ENCODE data around the gene PNPLA3. TPM values are rescaled to one million over a fixed set of nuclear protein-coding genes. Genes with fewer than 3 reads are reported as not detected.

PNPLA3 gene
- total and polyA plus RNA-seq, 2 donors: 0.19 to 0.37 TPM

DNA sequence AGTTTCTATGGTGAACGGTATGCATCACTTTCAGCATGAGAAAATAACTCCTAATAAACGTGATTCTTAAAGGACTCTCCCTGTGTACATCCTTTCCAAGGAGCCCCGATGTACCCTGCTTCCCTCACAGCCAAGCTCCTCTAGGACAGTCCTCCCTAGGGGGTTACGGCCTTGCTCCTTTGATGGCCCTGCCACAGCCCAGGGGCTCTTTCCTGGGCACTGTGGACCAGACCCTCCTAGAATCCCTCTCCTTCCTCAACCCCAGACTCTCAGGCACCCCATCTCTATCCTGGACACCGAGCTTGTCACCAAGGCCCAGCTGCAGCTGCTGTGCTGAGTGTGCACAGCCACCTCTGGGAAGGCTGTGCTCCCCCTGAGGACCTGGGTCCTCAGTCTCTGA, 27.8 kb downstream of the PNPLA3 start:
- no peak overlapping the region for H3K4me3 ChIP-seq (ENCODE audit: low read depth, low read length)
- H3K4me1 ChIP-seq (ENCODE audit: insufficient read depth): peaks cover 3% of the 10 kb centered on the region
- H3K27ac ChIP-seq (ENCODE audit: low read depth): no peak overlapping the region
- WGBS: 85% methylated on average over 5 of the region's 5 CpGs
- no peaks in the 10 kb centered on the region for H3K36me3 ChIP-seq (ENCODE audit: insufficient read depth)
- no peak for DNase-seq (ENCODE audit: extremely low spot score)

- 56% methylated on average over 7 of the region's 7 CpGs for WGBS
- Histone ChIP-seq H3K27ac (ENCODE audit: low read depth) (no peak overlapping the region), H3K4me3 (ENCODE audit: low read depth, low read length) (no peak overlapping the region), H3K36me3 (ENCODE audit: insufficient read depth) (no peaks in the 10 kb centered on the region), H3K4me1 (ENCODE audit: insufficient read depth) (peaks cover 4% of the 10 kb centered on the region)
- no peak for DNase-seq (ENCODE audit: extremely low spot score)
These were observed 28.4 kb downstream of the PNPLA3 start for GRCh38 chr22:43951966-43952365.

DNA sequence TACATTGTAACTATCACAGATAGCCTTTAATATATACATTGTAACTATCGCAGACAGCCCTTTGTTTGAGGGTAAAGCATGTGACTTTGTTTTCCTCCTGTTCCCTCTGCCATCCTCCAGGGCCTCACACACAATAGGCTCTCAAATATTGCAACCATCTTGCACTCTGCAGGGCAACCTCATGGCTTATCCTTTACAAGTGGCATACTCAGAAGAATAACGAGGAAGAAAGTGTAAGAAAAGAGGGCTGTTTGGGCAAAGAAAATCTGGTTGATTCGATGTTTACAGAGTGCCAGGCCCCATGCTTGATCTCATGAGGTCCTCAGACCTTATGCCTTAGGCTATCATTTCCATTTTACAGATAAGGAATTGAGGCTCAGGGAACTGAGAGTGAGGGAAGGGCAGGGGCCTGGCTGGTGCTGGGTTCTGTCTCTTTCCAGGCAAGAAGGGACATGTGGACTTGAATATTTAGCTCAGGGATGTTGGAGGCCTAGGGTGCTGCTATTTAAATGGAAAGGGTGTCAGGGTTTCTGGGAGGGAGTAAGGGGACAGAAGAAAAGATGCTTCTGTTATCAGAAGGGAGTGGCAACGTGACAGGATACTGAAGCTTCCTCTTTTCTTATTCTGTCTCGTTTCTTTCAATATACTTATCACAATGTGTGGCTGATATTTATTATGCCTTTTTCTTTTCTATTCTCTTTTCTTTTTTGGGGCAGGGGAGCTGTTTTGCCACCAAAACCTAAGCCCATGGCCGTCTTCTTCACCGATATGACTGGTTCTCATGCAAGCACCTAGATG, 30.6 kb downstream of the PNPLA3 start:
- peaks cover 4% of the 10 kb centered on the region for H3K4me1 ChIP-seq (ENCODE audit: insufficient read depth)
- no peak overlapping the region for H3K27ac ChIP-seq (ENCODE audit: low read depth)
- WGBS: 36% methylated on average over 7 of the region's 7 CpGs
- no peak for DNase-seq (ENCODE audit: extremely low spot score)
- no peaks in the 10 kb centered on the region for H3K36me3 ChIP-seq (ENCODE audit: insufficient read depth)
- peak overlapping the region; percentile 82 for H3K4me3 ChIP-seq (ENCODE audit: low read depth, low read length)

DNA sequence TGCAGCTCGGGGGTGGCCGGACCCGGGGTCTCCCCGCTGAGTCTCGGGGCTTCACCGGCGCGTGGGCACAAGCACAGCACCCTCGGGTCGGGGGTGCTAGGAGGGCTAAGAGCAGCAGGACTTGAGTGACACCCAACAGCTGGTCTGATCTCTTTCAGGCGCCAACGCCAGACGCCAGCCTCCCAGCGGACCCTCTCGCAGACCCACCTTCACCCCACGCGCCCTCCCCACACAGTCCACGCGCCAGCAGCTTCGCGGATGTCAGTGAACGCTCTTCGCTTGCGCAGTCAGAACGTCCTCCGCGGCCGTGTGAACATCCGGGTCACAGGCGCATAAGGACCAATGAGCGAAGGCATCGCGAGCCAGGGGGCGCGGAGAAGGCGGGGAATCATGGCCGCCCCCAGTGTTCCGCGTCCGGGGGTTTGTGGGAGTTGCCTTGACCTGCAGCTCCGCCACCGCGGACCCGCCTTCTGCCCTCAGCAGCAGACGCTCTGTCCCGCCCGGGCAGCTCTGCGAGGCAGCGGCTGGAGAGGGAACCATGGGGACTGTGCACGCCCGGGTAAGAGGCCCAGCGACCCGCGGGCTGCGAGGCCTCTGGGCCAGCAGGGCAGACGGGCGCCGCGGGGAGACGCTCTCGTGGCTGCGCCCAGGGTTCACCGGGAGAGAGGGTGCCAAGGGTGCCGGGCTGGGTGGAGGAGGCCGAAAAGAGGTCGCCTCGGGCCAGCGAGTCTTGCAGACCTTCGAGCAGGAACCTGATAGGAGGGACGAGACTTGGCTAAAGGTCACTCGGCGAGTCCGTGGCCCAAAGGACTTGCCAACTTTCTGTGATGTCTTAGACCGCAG, 31.7 kb downstream of the PNPLA3 start, which contains the start of gene SAMM50:
TSS of gene SAMM50 (plus strand) at position 403 of the 843 bp plus-strand sequence. CDS start at position 539, 136 bp downstream.
- H3K4me1 ChIP-seq (ENCODE audit: insufficient read depth): peaks cover 4% of the 10 kb centered on the region
- peak within 1 kb of the TSS; percentile 77 for H3K27ac ChIP-seq (ENCODE audit: low read depth)
- H3K4me3 ChIP-seq (ENCODE audit: low read depth, low read length): peak within 1 kb of the TSS; percentile 82
- H3K36me3 ChIP-seq (ENCODE audit: insufficient read depth): no peaks in the 10 kb centered on the region
- under 1% methylated on average over 74 of the region's 74 CpGs for WGBS
- DNase-seq (ENCODE audit: extremely low spot score): peak; percentile 80

DNA sequence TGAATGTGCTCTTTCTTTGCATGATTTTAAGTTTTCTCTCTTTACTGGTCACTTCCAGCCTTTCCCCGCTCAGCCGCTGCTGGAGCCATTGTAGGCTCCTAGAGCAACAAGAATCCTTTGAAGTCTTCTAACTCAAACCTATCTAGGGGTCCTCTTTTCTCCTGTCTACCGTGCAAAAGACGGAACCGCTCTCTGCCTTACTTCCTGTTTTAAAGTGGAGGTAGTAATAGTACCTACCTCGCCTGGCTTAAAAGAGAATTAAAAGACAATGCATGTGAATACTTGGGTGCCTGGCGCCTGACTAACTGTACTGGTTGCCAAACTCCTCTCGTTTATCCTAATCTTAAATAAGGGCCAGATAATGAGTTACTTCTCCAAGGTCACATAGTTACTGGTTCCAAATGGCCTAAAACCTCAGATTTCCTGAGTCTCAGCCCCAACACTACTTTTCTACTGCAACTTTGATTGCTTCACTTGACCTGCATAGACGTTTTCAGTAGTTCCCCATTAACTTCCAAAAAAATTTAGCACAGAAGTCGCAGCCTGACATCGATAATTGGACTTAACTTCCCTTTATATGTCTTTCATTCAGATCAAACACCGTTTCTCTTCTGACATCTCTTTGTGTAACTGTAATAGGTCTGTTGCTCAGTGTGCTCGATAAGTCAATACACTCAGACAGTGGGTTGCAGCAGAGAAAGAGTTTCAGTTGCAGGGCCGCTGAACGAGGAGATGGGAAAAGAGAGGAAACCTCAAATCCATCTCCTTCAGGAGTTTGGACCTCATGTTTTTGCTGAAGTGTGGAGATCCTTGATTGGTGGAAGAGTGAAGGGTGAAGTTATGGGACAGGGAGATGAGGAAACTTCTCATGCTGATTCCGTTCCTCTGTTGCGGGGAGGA, 32.5 kb downstream of the PNPLA3 start:
- Histone ChIP-seq H3K4me1 (ENCODE audit: insufficient read depth) (peaks cover 4% of the 10 kb centered on the region), H3K27ac (ENCODE audit: low read depth) (no peak overlapping the region), H3K4me3 (ENCODE audit: low read depth, low read length) (peak overlapping the region; percentile 82), H3K36me3 (ENCODE audit: insufficient read depth) (no peaks in the 10 kb centered on the region)
- 39% methylated on average over 17 of the region's 17 CpGs for WGBS
- DNase-seq (ENCODE audit: extremely low spot score): no peak

DNA sequence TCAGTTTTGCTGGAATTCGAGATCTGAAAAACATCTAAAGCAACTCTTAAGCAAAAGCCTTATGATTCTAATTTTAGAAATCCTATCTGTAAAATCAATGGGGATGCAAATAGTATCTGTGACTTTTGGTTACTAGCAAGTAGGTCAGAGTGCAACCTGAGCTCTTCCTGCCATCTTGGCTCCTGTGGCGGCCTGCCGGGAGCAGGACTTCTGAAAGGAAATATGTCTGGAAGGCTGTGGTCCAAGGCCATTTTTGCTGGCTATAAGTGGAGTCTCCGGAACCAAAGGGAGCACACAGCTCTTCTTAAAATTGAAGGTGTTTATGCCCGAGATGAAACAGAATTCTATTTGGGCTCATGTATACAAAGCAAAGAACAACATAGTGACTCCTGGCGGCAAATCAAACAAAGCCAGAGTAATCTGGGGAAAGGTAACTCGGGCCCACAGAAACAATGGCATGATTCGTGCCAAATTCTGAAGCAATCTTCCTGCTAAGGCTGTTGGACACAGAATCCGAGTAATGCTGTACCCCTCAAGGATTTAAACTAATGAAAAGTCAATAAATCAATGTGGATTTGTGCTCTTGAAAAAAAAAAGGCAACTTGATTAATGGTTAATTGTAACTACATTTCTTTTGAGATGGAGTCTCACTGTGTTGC, 33.3 kb downstream of the PNPLA3 start:
- Histone ChIP-seq H3K4me1 (ENCODE audit: insufficient read depth) (peaks cover 4% of the 10 kb centered on the region), H3K4me3 (ENCODE audit: low read depth, low read length) (no peak overlapping the region), H3K27ac (ENCODE audit: low read depth) (no peak overlapping the region), H3K36me3 (ENCODE audit: insufficient read depth) (no peaks in the 10 kb centered on the region)
- WGBS: 73% methylated on average over 9 of the region's 9 CpGs
- no peak for DNase-seq (ENCODE audit: extremely low spot score)

DNA sequence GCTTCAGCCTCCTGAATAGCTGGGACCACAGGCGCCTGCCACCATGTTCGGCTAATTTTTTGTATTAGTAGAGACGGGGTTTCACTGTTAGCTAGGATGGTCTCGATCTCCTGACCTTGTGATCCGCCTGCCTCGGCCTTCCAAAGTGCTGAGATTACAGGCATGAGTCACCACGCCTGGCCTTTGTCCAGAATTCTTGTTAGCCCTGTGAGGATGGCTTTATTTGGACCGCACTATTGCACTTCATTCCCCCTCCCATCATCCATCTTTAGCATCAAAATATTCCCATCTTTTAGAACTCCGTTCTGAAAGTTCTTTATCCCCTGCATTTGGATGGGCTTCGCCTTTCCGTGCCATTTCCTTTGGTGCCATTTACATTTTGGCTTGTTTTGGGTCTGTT, 34.3 kb downstream of the PNPLA3 start:
- H3K27ac ChIP-seq (ENCODE audit: low read depth): no peak overlapping the region
- no peak for DNase-seq (ENCODE audit: extremely low spot score)
- H3K4me1 ChIP-seq (ENCODE audit: insufficient read depth): peaks cover 4% of the 10 kb centered on the region
- H3K36me3 ChIP-seq (ENCODE audit: insufficient read depth): no peaks in the 10 kb centered on the region
- WGBS: 72% methylated on average over 11 of the region's 11 CpGs
- no peak overlapping the region for H3K4me3 ChIP-seq (ENCODE audit: low read depth, low read length)

- no peak for DNase-seq (ENCODE audit: extremely low spot score)
- Histone ChIP-seq H3K4me1 (ENCODE audit: insufficient read depth) (no peaks in the 10 kb centered on the region), H3K4me3 (ENCODE audit: low read depth, low read length) (no peak overlapping the region), H3K27ac (ENCODE audit: low read depth) (no peak overlapping the region), H3K36me3 (ENCODE audit: insufficient read depth) (peaks cover 2% of the 10 kb centered on the region)
- 97% methylated on average over 10 of the region's 10 CpGs for WGBS
These were observed 40.8 kb downstream of the PNPLA3 start for GRCh38 chr22:43964314-43964857.

GRCh38 chr22:43967069-43967468, 43.5 kb downstream of the PNPLA3 start:
- Histone ChIP-seq H3K36me3 (ENCODE audit: insufficient read depth) (peaks cover 2% of the 10 kb centered on the region), H3K4me3 (ENCODE audit: low read depth, low read length) (no peak overlapping the region), H3K27ac (ENCODE audit: low read depth) (no peak overlapping the region), H3K4me1 (ENCODE audit: insufficient read depth) (no peaks in the 10 kb centered on the region)
- WGBS: 94% methylated on average over 7 of the region's 7 CpGs
- no peak for DNase-seq (ENCODE audit: extremely low spot score)

DNA sequence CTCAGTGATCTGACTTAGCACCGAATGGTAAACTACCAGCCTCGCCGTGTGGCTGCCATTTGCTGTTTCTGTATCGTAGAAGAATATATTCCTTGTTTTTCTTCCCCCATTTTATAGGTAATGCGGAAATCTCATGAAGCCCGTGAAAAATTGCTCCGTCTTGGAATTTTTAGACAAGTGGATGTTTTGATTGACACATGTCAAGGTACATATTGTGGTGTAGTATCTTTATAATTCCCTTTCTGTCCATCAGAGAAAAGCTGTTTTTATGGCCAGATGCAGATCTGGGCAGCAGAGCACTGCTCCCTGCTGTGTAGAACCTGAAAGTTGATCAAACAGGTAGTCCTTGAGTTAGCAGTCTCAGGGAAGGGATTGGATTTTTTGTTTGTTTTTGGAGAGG, 45.0 kb downstream of the PNPLA3 start:
- H3K4me1 ChIP-seq (ENCODE audit: insufficient read depth): no peaks in the 10 kb centered on the region
- peaks cover 5% of the 10 kb centered on the region for H3K36me3 ChIP-seq (ENCODE audit: insufficient read depth)
- no peak for DNase-seq (ENCODE audit: extremely low spot score)
- H3K27ac ChIP-seq (ENCODE audit: low read depth): no peak overlapping the region
- WGBS: 95% methylated on average over 7 of the region's 7 CpGs
- no peak overlapping the region for H3K4me3 ChIP-seq (ENCODE audit: low read depth, low read length)

DNA sequence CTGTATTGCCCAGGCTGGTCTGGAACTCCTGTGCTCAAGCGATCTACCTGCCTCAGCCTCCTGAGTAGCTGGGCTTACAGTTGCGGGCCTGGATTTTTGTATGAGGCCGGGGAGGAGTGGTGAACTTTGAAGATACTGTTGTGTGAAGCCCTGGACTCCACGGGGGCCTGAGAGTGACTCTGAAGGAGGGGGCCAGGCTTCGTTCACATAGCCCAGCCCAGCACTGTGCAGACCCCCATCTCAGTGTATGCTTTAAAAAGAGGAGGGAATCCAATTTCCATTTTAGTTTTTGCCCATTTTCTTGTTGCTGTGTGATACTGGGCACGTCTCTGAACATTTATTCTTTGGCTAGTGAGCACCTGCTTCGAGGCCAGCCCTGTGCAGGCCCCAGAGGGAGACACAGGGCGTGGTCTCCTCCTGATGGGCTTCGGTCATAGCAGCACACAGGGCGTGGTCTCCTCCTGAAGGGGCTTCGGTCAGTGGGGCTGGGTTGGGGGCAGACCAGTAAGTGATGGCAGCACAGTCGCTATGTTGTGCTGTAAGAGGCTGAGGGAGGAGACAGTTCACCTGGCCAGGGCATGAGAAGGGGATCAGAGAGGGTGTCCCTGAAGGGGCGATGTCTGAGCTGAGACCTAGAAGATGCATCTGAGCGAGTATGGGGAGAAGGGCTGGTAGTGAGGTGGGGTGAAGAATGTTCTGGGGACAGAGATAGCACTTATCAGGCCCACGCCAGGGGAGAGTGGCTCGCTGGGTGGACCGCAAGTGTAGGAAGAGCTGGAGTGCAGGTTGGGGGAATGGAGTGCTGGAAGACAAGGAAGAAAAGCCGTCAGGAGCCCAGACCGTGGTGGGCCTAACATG, 45.6 kb downstream of the PNPLA3 start:
- Histone ChIP-seq H3K4me1 (ENCODE audit: insufficient read depth) (no peaks in the 10 kb centered on the region), H3K4me3 (ENCODE audit: low read depth, low read length) (no peak overlapping the region), H3K36me3 (ENCODE audit: insufficient read depth) (peaks cover 5% of the 10 kb centered on the region), H3K27ac (ENCODE audit: low read depth) (no peak overlapping the region)
- DNase-seq (ENCODE audit: extremely low spot score): no peak
- 95% methylated on average over 19 of the region's 19 CpGs for WGBS
